Activated naive CD4-positive, alpha-beta T cell treated with anti-CD3 and anti-CD28 coated beads, Interleukin-2, amount 50 U/mL, for 16 hours (primary cell): Measurements from ENCODE around the gene CDK18.
"Not testable (repeated sequence)": the region's sequence is repeated elsewhere in the genome, so short reads cannot be mapped to it uniquely, and the experiment has no call there.

Experiments used
- DNase-seq: peaks from one replicate; pipeline ENCODE4 v3.0.0-alpha.2; 2020

The CDK18 gene

DNA sequence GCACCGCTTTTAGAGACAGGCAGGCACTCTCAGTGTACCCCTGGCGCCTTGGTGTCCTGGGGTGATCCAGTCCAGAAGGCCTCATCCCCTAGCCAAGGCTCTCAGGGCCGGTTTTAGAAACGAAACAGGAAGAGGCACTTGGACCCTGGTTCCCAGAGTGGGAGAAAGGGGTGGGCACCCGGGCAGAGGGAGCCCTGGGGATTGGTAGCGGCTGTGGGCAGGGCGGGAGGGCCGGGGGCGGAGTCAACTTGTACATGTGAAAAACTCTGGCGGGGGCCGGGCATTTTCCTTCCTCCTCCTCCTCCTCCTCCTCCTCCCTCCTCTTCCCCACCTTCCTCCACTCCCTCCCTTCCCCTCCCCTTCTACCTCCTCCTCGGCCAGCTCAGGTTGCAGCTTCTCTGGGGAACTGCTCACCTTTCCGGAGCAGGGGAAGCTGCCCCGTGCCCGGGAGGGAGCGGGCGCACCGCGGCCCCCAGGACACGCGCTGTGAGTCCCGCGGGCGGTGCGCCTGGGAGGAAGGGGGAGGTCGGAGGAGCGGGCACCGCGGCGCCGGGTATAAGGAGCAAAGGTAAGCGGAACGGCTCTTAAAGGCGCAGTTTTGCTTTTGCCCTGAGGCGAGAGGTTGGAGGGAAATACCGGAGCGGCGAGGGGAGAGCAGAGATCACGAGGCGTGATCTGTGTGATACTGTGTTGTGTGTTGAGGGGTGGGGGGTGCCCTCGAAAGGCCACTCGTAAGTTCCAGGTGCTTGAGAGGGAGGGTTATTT is at the start of gene CDK18:
Gene CDK18 (plus strand): TSS at position 359 of the 765 bp plus-strand sequence. CDS start 18,499 bp downstream, outside the sequence.
- DNase-seq = peak; percentile 57

DNA sequence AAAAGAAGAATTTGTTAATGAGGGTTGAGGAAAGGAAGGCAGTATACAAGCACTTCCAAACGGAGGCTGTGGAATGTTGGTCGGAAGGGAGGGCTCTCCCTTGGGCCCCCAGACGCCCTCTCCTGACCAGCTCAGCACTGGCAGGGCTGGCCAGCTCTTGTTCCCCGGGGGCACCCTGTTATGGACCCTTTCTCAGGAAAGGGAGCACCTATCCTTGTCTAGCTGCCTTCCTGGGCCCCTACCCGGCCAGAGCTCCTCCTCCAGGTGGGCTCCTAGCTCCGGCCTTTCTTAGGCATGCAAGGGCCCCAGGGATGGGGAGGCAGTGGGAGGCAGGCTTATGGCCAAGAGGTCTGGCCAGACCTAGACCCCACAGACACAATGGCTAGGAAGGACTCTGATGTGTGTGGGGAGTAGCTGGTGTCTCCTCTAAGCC is 49.5 kb upstream of the CDK18 start:
- no peak for DNase-seq

DNA sequence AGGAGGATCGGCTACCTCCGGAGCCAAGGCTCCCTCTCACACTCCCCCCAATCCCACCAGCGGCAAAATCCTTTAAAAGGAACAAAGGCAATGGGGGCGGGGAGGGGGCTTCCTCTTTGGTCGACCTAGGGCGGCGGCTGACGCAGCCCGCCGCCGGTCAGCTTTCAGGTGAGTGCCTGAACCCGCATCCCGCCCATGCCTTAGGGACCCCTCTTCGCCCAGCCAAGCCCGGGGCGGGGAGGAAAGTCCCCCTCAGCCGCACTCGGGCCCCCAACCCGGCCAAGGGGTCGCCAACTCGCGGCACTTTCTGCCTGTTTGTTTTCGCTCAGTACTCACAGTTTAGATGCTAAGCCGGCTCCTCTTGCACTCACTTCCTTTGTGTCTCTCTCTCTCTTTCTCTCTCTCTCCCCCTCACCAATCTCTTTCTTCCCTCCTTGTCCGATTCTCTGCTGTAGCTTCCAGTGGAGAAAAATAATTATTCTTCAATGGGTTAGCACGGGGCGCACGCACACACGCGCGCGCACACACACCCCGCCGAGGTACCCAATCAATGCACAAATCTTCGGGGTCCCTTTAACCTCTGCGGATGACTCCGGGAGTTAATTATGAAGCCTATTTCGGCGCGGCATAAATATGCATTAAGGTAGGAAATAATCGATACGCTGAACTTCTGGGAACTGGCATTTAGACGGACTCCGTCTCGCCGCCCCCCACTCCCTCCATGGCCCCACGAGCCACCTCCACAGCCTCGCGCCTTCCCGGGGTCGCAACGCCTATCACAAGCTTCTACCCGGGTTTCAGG is 48.7 kb upstream of the CDK18 start, which contains the start of gene BLACAT1:
Gene BLACAT1 (minus strand): TSS at position 465 of the 802 bp plus-strand sequence.
- no peak for DNase-seq

DNA sequence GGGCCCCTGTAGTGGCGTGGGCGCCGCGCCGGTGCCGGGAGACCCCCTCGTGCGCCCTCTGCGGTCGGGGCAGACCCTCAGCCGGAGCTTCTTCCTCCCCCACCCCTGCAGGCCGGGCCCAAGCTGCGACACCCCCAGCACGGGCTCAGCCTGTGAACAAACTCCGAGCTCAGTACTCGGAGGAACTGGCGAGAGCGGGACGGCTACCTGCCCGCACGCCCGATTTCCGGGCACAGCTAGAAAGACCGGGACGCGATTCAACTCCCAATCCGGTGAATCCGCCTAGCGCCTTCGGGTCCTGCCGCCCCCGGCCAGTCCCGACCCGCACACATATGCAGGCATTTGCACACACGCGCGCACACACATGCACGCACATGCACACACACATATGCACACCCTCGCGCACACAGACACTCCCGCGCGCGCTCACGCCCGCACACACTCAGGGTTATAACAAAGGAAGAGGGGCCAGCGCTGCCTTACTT is 48.0 kb upstream of the CDK18 start:
- no peak for DNase-seq

- no peak for DNase-seq
These were observed 47.4 kb upstream of the CDK18 start for GRCh38 chr1:205456868-205457745.

GRCh38 chr1:205458777-205459566 is 45.5 kb upstream of the CDK18 start:
- DNase-seq = peak; percentile 35

DNA sequence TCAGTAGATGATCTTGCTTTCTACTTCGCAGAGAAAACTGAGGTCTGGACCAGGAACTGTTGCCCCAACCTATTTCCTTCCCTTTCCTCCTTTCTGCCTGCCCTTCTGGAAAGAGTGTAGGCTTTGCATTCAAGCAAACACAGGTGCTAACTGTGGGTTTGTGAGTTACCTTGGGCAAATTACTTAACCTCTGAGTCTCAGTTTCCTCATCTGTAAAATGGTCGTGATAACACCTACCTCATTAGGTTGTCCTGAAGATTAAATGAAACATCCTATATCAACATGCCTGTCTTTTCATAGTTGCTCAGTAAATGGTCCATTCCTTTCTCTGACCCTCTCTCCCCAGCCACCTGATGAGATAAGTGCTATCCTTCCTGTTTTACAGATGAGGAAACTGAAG is 39.1 kb upstream of the CDK18 start:
- no peak for DNase-seq

GRCh38 chr1:205466595-205467220 is 37.8 kb upstream of the CDK18 start:
- DNase-seq = no peak

DNA sequence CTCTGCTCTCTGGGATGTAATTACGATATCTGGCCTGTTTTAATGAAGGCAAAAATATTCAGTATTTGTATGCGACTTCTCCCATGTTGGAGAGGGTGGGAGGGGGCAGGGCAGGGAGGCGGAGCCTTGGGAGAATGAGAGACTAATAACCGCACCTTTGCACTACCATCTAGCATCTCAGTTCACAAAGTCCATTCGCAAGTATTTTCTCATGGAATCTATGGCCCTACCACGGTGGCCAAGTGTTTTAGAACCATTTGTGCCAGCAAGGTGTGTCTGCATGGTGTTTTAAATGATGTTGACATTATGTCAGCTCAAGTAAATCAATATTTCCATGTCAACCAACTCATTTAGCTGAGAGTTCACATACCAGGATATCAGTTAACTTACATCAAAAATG is 34.3 kb upstream of the CDK18 start:
- no peak for DNase-seq

DNA sequence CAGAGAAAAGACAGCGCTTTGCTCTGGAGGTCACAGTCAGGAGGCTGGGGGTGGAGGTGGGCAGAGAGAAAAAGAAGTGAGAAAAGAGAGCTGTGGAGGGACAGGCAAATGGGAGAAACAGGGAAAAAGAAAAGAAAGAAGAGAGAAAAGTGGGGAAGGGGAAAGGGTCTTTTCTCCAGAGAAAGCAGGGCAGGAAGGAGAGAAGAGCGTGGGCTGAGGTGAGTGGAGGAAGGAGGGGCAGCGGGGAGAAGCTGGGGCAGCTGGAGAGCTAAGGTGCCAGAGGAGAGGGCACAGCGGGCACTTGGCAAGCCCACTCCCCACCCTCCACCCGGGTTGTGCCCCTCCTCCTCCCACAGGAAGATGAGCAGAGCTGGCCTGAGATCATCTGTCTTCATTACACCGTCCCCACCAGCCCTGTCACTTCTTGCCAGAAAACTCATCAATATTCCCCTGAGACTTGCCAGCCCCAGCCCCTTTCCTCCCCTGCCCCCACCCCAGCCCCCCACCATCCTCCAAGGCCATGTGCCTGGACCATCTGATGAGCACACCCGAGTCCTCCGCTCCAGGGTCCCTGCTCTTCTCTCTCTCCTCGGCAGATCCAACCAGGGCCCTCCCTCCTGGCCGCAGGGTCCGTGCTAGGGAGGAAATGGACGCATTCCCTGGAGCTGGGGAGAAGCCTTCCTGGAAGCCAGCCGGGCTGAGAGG is 31.6 kb upstream of the CDK18 start:
- no peak for DNase-seq

DNA sequence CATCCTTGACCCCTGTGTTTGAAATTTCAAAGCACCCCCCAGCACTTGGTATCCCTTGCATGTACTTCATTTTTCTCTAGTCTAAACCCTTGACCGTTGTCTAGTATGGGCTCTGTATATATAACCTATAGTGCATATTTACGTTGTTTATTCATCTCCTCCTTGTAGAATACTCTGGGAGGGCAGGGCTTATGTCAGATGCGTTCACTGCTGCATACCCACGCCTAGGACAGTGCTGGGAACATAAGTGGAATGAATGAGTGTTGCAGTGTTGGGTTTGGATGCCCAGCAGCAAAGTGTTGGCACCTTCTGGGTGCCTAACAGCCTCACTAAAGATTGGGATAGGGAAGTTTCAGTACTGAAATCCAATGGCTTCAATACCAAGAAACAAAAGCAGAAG is 31.0 kb upstream of the CDK18 start:
- DNase-seq = no peak

DNA sequence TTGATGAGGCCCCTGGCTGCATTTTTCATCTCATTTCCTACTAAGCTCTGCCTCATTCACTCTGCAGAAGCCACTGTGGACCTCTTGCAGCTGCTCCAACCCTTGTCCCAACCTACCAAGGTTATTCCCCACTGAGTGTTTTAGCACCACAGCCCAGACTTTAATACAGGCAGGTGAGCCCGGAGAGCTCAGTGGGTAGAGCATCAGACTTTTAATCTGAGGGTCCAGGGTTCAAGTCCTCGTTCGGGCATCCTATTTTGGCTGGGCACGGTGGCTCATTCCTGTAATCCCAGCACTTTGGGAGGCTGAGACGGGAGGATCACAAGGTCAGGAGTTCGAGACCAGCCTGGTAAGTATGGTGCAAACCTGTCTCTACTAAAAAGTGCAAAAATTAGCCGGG is 30.5 kb upstream of the CDK18 start:
- no peak for DNase-seq

- no peak for DNase-seq
These were observed 29.9 kb upstream of the CDK18 start for GRCh38 chr1:205474571-205474970.

DNA sequence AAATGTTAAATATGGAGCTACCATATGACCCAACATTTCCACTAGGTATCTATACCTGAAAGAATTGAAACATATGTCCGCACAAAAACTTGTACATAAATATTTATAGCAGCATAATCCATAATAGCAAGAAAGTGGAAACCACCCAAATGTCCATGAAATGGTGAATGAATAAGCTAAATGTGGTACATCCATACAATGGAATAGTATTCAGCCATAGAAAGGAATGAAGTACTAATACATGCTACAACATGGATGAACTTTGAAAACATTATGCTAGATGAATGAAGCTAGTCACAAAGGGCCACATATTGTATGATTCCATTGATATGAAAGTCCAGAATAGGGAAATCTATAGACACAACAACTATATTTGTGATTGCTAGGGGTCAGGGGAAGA is 28.6 kb upstream of the CDK18 start:
- no peak for DNase-seq

DNA sequence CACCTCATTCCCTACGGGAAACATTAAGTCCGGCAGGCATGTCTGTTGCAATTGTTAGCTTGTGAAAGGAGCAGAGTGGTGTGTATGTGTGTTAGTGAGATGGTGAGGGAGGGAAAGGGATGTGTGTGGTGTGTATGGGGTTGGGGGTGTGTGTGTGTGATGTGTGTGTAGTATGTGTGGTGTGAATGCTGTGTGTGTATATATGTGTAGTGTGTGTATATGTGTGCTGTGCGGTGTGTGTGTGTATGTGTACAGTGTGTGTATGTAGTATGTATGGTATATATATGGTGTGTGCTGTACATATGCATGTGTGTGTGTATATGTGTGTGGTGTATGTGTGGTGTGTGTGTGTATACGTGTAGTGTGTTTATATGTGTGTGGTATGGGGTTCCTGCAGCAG is 27.8 kb upstream of the CDK18 start:
- no peak for DNase-seq

DNA sequence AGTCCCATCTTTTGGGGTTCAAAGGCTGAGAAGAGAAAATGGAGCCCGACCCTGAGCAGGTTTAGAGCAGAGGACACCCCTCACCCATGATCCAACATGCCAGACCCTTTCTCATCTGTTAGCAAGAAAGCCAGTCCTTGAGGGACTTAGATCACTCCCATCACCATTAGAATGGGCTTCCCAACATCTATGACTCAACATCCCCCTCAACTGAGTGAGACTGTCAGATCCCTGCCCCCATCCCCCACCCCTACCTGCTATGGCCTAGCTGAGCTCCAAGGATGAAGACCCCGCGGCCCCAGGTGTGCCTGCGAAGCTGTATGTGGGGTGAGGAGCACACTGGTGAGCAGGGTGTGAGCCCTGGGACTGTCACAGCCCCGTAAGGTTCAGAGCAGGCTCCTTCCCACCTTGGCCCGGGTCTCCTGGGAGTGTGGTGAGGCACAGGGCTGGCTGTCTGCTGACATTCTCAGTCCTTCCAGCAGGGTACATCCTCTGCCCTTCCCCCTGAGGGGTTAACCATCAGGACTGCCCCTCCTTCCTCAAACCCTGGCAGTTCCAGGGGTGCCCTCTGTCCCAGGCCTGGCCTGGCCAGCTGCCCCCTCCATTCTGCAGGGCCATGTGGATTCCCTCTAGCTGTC is 27.2 kb upstream of the CDK18 start:
- no peak for DNase-seq

GRCh38 chr1:205477759-205478247 is 26.7 kb upstream of the CDK18 start:
- no peak for DNase-seq

GRCh38 chr1:205478985-205479384 is 25.5 kb upstream of the CDK18 start:
- DNase-seq = not testable (repeated sequence)

DNA sequence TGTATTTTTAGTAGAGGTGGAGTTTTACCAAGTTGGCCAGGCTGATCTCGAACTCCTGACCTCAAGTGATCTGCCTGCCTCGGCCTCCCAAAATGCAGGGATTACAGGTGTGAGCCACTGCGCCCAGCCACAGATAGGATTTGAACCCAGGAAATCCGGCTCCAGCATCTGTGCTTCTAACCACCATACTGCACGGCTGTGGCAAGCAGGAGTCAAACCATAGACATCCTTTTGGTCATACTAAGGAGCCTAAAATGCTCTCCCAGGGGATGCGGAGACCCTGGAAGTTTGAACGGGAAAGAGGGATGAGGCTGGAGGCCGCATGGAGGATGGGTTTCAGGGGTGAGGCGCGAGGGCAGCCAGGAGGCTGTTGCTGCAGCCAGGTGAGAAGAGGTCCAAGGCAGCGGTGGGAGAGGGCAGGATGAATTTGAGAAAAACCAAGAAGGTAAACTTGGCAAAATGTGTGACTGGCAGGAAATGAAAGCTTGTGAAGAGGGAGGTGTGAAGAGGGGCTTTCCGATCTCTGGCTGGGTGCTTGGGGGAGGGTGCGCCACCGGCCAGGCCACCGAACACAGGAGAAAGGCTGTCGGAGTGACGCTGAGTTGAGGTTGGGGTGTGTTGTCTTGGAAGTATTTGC is 24.0 kb upstream of the CDK18 start:
- DNase-seq = peak; percentile 47

- no peak for DNase-seq
These were observed 23.3 kb upstream of the CDK18 start for GRCh38 chr1:205481218-205481617.
